Fibroblast of upper back skin (primary cell): Measurements from ENCODE around the gene CDK10.
"Not testable (repeated sequence)": the region's sequence is repeated elsewhere in the genome, so short reads cannot be mapped to it uniquely, and the experiment has no call there.

Experiments used
- DNase-seq: peaks from one replicate; pipeline ENCODE4 v3.0.0-alpha.2; 2013

CDK10 gene

GRCh38 chr16:89697161-89697615, 10.7 kb downstream of the CDK10 start:
- DNase-seq: no peak

- no peak for DNase-seq
Observed at GRCh38 chr16:89697616-89698331, 11.3 kb downstream of the CDK10 start.

GRCh38 chr16:89698717-89699116, 12.2 kb downstream of the CDK10 start:
- DNase-seq: not testable (repeated sequence)

GRCh38 chr16:89699629-89700099, 13.2 kb downstream of the CDK10 start:
- DNase-seq: not testable (repeated sequence)

GRCh38 chr16:89700100-89700648, 13.7 kb downstream of the CDK10 start:
- DNase-seq: peak; percentile 97

GRCh38 chr16:89700649-89701424, 14.3 kb downstream of the CDK10 start:
- no peak for DNase-seq

- DNase-seq: peak; percentile 68
Observed at GRCh38 chr16:89701425-89702406, 15.2 kb downstream of the CDK10 start, which contains the start of gene SPATA2L. SPATA2L (minus strand) TSS chr16:89701705; CDS start chr16:89701232, 473 bp downstream.

- DNase-seq: no peak
Observed at GRCh38 chr16:89704281-89704680, 17.8 kb downstream of the CDK10 start.

- DNase-seq: no peak
Observed at GRCh38 chr16:89705006-89705405, 18.5 kb downstream of the CDK10 start.

GRCh38 chr16:89706518-89707260, 20.2 kb downstream of the CDK10 start:
- no peak for DNase-seq

- no peak for DNase-seq
Observed at GRCh38 chr16:89707695-89708094, 21.2 kb downstream of the CDK10 start.

- no peak for DNase-seq
Observed at GRCh38 chr16:89708481-89708931, 22.0 kb downstream of the CDK10 start.

GRCh38 chr16:89709166-89709565, 22.7 kb downstream of the CDK10 start:
- DNase-seq: no peak

GRCh38 chr16:89709716-89710432, 23.4 kb downstream of the CDK10 start:
- no peak for DNase-seq

GRCh38 chr16:89710709-89711564, 24.4 kb downstream of the CDK10 start:
- no peak for DNase-seq

GRCh38 chr16:89711601-89712273, 25.2 kb downstream of the CDK10 start:
- peak; percentile 72 for DNase-seq

- DNase-seq: peak; percentile 41
Observed at GRCh38 chr16:89712274-89712781, 25.8 kb downstream of the CDK10 start.

GRCh38 chr16:89716493-89716892, 30.0 kb downstream of the CDK10 start:
- no peak for DNase-seq
